SK-N-MC (cell line): Measurements from ENCODE around the gene HMMR.

Experiments
- EZH2 ChIP-seq: fragments of 200-600 bp; sonication (generic); IDR thresholded peaks from one replicate; pipeline ENCODE4 v1.6.1; 2017; ENCODE audit warnings: antibody characterized with exemption
- POLR2AphosphoS5 ChIP-seq: IDR thresholded peaks from 2 replicates; pipeline ENCODE4 v1.6.1; 2012; ENCODE audit warnings: mild to moderate bottlenecking, low read depth, low read length, borderline replicate concordance

- TF ChIP-seq POLR2AphosphoS5 (no peak), EZH2 (no peak)
These were observed 23.5 kb upstream of the HMMR start for GRCh38 chr5:163437011-163437308.
